ENCODE data around the gene CASTOR1.

Gene CASTOR1

DNA sequence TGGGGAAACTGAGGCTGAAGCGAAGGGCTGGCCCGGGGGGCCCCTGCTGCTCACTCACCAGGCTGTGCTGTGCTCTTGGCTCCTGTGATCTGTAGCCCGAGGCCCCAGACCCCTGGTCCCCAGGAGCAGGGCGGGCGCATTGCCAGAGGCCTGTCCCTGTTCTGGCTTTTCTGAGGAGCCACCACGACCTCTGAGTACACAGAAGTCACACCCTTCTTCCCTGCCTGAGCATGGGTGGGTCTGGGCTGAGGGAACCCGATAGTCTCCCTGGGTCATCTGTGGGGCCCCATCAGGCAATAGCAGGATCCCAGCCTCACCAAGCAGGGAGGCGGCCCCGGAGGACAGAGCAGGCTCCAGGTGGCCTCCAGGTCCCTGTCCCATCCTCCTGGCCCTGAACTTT is 5.1 kb downstream of the CASTOR1 start:
- FAIRE-seq = no peak

DNA sequence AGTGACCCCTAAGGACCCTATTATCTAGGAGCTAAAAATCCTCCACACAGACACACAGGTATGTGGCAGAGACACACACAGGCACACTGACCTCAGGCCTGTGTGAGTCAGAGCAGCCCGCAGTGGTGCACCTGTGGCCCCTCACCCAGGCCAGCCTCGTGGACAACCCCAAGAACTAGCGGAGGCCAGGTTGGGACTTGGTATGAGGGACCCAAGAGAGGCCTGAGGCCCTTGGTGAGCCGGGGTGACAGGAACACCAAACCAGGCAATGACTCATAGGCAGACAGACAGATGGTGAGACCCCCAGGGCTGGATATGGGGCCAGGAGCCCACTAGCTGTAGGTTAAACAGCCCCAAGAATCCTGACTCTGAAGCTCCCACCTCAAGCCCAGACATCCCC is 6.0 kb downstream of the CASTOR1 start:
- no peak for FAIRE-seq

DNA sequence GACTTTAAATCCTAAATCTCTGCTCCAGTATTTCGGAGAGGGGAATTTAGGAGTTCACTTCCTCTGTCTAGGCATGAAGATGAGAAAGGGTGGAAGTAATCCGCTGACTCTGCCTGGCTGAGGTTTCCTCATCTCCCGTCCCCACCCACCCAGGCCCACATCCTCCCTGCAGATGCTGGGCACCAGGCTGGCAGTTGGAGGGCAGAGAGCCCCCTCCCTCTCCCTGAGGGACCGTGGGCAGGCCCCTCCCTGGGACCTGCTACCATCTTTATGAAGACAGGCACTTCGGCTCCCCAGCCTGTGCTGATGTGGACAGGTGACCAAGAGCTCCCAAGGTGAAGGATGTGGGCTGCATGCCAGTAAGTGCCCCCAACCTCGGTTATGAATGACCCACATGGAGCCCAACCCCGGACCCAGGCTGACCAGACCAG is 6.7 kb downstream of the CASTOR1 start:
- no peak for FAIRE-seq

DNA sequence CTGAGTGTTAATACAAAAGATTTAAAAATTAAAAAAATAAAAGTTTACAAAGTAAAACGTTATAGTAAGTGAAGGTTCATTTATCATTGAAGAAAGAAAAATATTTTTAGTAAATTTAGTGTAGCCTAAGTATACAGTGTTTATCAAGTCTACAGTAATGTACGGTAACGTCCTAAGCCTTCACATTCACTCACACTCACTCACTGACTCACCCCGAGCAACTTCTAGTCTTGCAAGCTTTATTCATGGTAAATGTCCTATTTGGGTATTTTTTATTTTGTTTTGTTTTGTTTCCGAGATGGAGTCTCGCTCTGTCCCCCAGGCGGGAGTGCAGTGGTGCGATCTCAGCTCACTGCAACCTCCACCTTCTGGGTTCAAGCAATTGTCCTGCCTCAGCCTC is 8.8 kb downstream of the CASTOR1 start:
- peak; percentile 91 for FAIRE-seq

DNA sequence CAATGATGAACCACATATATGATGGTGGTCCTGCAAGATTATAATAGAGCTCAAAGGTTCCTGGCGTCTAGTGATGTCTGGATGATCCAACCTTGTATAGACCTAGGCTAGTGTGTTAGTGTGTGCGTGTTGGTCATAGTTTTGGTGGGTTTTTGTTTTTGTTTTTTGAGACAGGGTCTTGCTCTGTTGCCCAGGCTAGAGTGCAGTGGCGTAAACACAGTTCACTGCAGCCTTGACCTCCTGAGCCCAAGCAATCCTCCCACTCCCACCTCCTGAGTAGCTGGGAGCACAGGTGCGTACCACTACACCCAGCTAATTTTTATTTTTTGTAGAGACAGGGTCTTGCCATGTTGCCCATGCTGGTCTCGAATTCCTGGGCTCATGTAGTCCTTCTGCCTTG is 9.4 kb downstream of the CASTOR1 start:
- FAIRE-seq = no peak

DNA sequence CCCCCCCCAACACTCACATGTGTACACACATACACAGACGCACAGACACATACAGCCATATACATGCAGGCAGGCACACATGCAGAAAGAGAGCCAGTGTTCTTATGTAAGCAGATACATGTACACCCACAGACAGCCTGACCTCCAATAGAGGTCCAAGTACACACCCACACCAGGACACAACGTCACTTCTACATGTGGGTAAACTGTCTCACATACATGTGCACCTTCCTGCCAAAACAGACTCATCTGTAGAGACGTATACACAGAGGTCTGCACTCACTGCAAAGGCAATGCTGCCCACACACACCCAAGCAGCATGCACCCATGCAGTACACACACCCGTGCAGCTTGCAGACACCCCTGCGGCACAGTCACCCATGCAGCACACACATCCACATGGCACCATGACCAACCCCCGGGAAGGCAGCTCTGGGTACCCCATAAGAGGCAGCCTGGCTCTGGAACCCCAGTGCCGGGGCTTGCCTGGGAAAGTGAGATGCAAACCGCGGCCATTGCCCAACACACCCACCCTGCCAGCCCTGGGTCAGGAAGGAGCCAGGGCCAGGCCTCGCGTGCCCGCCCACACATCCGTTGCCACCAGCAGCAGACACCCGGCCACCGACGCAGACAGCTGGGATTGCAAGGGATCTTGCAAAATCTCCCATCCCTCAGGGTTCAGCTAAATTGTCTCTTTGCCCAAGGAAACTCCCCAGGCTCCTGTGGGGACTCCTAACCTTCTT is 10.1 kb downstream of the CASTOR1 start:
- FAIRE-seq = no peak

DNA sequence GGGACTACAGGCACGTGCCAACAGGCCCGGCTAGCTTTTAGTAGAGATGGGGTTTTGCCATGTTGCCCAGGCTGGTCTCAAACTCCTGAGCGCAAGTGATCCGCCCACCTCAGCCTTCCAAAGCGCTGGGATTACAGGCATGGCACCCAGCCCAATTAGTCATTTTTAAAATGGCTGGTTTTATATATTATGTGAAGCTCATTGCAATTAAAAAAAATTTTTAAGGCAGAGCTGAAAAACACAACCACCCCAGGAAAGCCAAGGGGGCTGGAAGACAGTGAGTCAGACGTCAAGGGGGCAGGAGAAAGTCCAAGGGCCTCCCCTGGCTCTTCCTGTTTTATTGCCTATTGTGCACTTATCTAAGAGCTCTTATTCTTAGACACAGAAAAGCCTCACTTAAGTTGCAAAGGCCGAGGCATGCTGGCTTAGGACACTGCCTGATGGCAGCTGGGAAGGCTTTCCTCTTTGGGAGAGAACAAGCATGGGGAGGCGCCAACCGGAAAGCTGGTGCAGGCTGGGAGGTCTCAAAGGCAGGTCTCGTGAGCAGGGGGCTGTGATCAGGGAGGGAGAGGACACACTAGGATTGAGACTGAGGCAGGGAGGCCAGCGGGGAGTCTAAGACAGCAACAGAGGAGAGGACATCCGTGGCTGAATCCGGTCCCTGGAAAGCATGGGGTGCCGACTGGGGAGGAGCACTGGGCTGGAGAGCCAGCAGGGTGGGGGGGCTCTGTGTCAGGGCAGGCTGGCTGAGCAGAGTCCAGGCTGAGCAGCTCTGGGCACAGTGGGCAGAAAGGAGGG is 11.6 kb downstream of the CASTOR1 start:
- FAIRE-seq = no peak

DNA sequence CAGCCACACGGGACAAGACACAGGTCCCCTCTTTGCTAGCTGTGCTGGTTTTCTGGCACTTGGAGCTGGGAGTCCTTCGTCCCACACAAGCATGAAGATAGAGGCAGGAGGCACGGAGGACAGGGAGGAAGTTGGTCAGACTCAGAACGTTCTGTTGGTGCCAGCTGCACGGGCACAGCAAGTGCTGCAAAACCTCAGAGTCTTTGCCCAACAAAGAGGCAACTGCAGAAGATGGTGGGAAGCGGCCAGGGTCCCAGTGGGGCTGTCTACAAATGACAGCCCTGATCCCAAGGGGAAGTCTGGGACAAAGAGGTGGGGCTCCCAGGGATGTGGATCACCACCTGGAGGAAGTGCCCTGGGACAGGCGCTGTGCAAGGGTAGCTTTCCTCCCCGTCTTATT is 13.3 kb downstream of the CASTOR1 start:
- no peak for FAIRE-seq

DNA sequence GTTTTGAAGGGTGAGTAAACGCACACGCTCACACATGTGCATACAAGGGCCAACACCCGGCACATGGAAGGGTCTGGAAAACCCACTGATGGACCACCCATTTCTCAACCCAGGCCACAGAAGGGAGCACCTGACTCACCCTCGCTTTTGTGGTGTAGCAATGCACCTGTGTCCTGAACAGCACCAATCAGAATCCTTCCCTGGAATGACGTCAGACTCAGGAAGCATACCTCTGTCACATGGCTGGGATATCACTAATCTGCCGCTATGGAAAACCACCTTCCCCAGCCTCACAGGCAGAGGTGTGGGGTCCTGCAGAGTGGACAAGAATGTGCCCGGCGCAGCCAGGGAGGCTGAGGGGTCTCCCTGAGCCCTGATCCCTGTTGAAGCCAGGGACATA is 13.7 kb downstream of the CASTOR1 start:
- no peak for FAIRE-seq

DNA sequence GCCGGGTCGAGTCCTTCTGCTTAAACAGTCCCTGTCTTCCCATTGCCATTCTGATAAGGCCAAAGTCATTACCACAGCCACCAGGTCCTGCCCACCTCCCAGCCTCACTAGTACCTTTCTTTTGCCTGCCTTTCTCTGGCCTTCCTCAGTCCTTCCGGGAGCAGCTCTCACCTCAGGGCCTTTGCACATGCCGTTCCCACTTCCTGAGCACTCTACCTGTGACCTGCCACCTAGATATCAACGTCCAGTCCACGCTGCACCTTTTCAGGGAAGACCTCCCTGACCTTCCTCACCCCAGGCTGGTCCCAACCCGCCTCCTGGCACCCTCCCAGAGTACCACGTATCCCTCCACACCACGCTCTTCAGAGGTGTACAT is 14.9 kb downstream of the CASTOR1 start:
- FAIRE-seq = no peak

DNA sequence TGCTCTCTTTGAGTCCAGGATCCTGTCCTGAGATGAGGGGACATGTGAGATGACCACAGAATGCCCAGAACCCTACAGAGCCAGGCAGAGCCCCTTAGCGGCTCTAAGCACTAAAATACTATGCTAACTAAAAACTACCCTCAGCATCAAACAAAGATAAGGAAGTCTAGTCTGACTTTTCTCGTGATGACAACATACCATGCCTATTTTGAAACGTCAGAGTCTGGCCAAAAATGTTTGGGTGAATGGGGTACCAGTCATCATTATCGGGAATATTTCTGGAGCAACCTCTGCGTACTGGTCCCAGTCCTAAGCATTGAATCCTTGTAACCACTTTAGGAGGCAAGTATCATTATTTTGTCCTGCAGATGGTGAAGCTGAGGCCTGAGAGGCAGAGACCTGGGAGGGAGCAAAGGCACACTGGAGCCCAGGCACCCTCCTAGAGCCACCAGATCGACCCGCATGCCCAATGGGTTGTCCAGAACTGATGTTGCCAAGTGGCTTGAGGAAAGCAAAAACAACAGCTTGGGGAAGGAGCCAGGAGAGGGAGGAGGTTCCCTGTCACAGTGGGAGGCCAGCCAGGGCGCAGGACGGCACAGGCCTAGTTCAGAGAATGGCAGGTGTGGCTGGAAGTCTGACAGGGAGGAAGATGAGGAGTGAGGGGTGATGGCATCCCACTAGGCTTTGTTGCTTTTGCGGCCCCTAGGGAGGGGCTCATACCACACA is 15.4 kb downstream of the CASTOR1 start:
- no peak for FAIRE-seq

DNA sequence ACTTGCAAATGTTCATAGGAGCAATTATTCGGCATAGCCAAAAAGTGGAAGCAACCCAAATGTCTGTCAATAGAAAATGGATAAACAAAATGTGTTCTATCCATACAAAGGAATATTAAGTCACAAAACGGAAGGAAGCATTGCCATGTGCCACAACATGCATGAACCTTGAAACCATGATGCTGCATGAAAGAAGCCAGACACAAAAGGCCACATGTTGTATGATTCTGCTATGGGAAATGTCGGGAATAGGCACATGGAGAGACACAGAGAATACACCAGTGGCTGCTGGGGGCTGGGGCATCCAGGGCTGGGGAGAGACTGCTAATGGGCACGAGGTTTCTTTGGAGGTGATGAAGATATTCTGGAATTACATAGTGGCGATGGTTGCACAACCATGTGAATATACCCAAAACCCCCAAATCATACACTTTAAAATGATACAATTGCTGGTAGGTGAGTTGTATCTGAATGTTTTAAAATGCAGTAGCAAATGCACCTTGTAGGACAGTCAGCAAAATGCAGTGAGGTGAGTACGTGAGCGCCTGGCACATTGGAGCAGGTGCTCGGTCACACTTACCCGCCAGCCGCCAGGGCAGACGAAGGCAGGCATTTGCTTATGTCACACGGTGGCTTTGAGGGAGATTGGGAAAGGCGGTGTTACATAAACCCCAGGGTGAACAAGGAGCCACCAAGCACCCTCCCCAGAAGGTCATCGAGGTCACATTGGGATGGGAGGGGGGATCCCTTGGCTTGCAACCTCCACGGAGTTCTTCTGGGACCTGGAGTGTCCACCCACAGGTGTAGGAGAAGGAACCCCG is 16.3 kb downstream of the CASTOR1 start:
- no peak for FAIRE-seq

DNA sequence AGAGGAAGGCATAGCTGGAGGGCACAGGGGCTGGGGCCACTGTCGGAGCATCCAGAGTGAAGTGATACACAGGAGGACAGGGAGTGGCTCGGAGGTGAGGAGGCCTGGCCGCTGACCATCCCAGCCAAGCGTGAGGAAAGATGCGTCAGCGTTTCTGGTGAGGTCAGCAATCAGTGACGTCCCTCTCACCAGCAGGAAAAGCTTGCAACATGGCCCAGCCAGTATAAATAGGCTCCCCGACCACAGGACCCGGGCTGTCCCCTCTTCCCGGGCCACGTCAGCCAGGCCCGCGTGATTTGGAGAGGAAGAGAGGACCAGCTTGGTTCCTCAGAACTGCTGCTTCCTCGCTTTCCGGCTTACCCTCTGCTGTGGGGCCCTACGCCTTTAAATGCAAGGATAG is 18.5 kb downstream of the CASTOR1 start:
- no peak for FAIRE-seq

DNA sequence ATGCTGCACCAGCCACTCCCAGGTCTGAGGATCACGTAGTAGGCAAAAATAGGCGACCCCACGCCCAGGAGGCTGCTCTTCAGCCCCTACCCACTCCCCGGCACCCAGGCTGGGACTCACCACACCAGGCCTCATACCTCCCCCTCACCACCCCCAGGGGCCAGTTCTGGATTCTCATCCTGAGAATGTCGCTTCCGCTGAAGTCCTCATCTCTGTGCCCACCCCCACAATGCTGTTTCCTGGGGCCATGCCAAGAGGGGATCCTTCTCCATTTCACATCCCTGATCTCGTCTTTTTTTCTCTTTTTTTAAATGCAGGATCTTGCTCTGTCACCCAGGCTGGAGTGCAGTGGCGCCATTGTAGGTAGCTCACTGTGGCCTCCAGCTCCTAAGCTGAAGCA is 21.0 kb downstream of the CASTOR1 start:
- FAIRE-seq = no peak

DNA sequence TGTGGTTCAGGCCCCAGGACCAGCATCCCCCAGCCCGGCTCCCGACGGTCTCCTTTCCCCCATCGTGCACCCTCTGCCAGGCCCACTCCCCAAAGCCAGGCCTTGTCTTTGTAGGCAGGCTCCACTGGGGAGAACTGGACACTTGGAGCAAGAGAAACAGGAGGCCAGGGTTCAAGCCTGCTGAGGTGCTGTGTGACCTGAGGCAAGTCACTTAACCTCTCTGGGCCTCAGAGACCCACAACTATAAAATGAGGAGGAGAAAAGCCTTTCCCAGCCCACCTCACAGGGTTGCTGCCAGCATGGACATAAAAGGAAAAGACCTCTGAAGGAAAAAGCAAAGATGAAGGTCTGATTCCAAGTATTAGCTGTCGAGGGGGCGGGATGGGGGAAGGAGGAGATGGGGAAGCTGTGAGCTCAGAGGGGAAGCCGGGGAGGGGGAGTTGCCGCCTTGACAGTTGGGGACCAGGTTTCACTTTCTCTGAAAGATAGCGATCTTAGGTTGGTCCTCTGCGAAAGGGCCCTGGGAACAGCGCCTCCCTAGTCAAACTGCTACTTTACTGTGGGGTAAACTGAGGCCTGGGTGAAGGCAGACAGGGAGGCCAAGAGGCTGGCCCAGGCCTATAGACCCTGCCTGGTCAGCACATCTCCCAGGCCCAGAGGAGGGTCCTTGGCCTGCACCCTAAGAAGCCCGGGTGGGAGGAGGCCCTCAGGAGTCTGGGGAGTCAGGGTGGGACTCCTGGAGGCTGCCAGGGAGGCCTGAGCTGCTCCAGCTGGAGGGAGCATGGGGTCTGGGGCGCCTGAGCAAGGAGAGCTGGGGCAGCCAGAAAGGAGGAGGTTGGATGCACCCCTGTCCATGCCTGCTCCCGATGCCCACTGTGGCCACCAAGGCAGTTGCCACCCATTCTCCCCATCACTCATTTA is 21.7 kb downstream of the CASTOR1 start:
- FAIRE-seq = no peak

DNA sequence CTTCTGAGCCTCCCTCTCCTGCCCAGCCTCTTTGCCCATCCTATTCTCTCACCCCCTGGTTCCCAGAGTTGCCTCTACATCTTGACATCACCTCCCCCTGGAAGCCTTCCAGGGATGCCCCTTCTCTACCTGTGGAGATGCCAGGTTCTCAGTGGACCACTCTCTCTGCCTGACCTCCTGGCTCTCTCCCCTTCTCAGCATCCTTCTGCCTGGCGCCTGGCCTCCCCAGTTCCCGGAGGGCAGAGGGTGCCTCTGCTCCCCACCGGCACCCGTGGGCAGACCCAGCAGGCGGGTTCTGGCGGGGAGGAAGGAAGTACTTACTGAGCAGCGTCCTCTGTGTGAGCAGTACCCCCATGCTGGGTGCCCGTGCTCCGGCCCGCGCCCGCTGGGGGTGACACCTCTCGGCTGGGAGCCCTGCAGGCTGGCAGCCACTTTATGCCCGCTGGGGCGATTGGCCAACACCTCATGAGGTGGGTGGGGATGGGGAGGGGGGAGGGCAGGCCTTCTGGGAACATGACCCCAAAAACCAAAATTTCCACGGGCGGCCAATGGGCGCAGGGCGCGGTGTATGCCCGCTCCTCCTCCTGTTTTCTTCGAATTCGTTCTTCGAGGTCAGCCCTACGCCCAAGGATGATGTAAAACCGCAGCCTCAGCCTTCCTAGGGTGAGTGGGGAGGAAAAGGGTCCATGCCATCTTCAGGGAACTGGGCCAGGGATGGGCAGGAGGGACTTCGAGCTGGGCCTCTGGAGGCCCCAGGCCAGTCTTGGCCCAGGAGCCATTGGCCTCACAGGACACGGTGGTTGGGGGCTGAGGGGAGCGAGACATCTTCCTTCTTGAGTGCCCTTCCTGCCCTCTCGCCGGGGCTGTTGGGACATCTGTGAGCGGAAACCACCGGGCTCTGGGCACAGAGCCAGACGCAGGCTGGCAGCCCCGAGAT is 22.6 kb downstream of the CASTOR1 start, which contains the start of gene OSM:
TSS of gene OSM (minus strand) at position 407 of the 937 bp plus-strand sequence. CDS start at position 355, 52 bp downstream.
- no peak for FAIRE-seq

DNA sequence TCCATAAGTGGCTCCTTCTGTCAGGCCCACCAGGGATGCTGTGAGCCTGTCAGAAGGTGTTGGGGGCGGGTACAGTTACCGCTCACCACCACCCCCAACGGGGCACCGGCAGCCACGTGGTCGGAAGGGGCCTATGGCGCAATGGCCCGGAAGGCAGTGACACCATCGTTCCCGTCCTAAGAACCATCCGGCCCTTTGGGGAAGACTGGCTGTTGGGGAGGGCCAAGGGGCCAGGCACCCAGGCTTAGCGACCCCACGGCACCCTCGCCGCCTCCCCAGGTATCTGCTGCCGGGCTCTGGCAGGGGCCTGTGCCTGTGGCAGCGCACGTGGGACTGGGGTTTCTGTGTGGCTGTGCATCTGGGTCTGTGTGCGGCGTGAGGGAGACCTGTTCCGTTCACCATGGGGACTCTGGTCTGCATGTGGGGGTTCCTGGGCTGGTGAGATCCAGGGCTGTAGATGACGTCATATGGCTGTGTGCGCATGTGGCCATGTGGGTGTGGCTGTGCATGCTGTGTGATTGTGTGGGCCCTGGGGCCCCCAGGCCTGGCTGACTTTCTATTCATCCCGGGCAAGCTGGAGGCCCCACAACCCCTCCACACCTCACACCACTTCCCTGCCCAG is 23.4 kb downstream of the CASTOR1 start:
- no peak for FAIRE-seq

DNA sequence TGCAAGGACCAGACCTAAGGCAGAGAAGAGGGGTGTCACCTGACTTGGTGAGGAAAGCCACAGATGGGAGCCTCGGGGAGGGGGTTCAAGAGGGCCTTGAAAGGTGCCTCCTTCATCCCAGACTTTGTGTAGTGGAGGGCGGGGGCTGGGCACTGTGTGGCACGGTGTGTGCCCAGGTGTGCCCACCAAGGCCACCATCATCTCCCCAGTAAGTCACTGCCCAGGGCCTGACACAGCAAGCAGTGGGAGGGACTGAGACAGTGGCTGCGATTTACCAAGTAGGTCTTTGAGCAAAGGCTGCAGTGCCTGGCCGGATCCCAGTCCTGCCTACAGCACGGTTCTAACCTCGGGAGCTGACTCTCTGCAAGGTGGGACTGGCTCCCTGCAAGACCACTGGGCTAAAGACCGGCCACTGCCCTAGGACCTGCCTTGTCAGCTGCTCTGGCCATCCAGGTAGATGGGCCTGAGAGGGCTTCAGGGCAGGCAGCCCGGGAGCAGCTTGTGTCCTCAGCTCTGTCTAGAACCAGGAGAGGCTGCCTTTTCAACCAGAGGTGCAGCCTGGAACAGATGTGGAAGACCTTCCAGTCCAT is 24.1 kb downstream of the CASTOR1 start:
- FAIRE-seq = no peak

DNA sequence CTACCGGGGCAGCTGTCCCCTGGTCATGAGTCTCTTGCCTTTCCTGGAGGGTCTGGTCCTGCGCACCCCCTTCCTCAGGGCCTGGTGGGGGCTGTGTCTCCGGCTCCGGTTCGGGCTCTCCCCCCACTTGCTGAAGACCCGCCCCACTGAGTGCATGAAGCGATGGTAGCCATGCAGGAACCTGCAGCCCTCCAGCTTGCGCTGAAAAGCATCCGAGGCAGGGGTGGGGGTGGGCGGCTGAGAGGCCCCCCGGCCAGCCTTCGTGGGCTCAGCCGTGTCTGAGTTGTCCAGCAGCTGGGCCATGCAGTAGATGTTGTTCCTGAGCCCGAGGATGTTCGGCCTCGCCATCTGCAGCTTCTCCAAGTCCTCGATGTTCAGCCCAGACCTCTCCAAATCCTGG is 25.4 kb downstream of the CASTOR1 start:
- FAIRE-seq = no peak

All from G401.6 (cell line).